ENCODE results near the gene RPTOR. TPM values are rescaled to one million over a fixed set of nuclear protein-coding genes. Genes with fewer than 3 reads are reported as not detected.

Gene RPTOR
- total RNA-seq, 1 experiment from 2014 or later: 25.1 TPM

DNA sequence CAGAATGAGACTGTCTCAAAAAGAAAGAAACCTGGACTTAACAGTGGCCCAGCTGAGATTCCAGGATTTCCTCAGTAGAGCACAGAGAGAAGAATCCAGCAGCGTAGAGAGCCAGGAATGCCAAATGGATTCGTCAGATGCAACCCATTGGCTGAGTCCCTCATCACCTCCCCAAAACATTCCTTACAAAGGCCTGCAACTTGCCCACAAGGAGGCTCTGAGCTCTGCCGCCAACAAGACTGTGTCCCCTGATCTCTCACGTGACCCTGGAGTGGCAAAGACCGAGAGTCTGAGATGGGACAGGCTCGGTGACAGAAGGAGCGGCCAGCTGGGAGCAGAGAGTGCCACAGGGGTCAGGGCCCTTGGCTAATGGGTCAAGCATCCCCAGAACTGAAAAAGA is 440.1 kb downstream of the RPTOR start:
- Mint-ChIP-seq H3K36me3 (ENCODE audit: insufficient read depth in 1 of 3, low read depth in 3 of 3) (no peaks in the 10 kb centered on the region), H3K4me1 (peaks cover 15 to 24% of the 10 kb centered on the region in 2 experiments), H3K27me3 (ENCODE audit: low read depth) (peaks cover 46% of the 10 kb centered on the region), H3K4me3 (no peak overlapping the region), H3K9me3 (no peaks in the 10 kb centered on the region), H3K27ac (peak overlapping the region in 1 of 3 experiments; percentile 84; a peak in 1 of 7 replicates)
- Histone ChIP-seq H3K18ac (ENCODE audit: insufficient read length, low read depth, low read length) (no peak overlapping the region), H3K4me2 (ENCODE audit: insufficient read depth, insufficient read length, low read length) (no peak overlapping the region), H3K9ac (ENCODE audit: extremely low read depth, insufficient read length, low read length) (no peak overlapping the region), H3K27ac (ENCODE audit: insufficient read length, low read depth, low read length) (no peak overlapping the region), H3K4me1 (ENCODE audit: insufficient read depth, low read length) (no peaks in the 10 kb centered on the region; the same call in 1 of the 2 replicates), H3K79me2 (ENCODE audit: insufficient read depth, low read length) (no peaks in the 10 kb centered on the region), H3K23ac (ENCODE audit: insufficient read length, low read depth, low read length) (no peak overlapping the region), H4K5ac (ENCODE audit: insufficient read length, low read depth, low read length) (no peak overlapping the region), H3T11ph (ENCODE audit: low read length) (no peak overlapping the region), H2BK20ac (ENCODE audit: low read depth, low read length, poor library complexity, severe bottlenecking) (no peak overlapping the region), H2BK12ac (ENCODE audit: insufficient read length, low read depth, low read length) (no peak overlapping the region), H4K8ac (replicated peaks; ENCODE audit: insufficient read length, low read depth, low read length) (no peak overlapping the region), H2BK120ac (ENCODE audit: low read depth, low read length, poor library complexity, severe bottlenecking) (no peak overlapping the region), H3K79me1 (ENCODE audit: insufficient read depth, low read depth, low read length, poor library complexity, severe bottlenecking) (no peaks in the 10 kb centered on the region), H2BK15ac (ENCODE audit: low read depth, low read length) (no peak overlapping the region), H3K27me3 (ENCODE audit: insufficient read depth, low read length) (no peaks in the 10 kb centered on the region), H3K14ac (ENCODE audit: insufficient read depth, low read length) (no peak overlapping the region), H4K20me1 (ENCODE audit: control insufficient read depth, insufficient read depth, insufficient read length) (no peaks in the 10 kb centered on the region), H3K4ac (ENCODE audit: low read depth, low read length) (no peak overlapping the region), H3K23me2 (ENCODE audit: insufficient read length, low read depth, low read length, poor library complexity, severe bottlenecking) (no peaks in the 10 kb centered on the region), H3K56ac (ENCODE audit: insufficient read length, low read depth, low read length) (no peak overlapping the region), H2BK5ac (ENCODE audit: insufficient read length, low read length) (no peak overlapping the region), H3K9me3 (ENCODE audit: control insufficient read depth, low read depth, low read length) (no peaks in the 10 kb centered on the region), H2AK5ac (ENCODE audit: insufficient read length, low read length) (no peak overlapping the region), H2AFZ (ENCODE audit: low read length) (no peak overlapping the region), H4K91ac (ENCODE audit: insufficient read length, low read depth, low read length) (no peak overlapping the region)
- no CpG with 5 or more reads among the region's 7 CpGs for WGBS (ENCODE audit: extremely low coverage, insufficient read length, low lambda C conversion rate)
- TF ChIP-seq, protein P1, sequence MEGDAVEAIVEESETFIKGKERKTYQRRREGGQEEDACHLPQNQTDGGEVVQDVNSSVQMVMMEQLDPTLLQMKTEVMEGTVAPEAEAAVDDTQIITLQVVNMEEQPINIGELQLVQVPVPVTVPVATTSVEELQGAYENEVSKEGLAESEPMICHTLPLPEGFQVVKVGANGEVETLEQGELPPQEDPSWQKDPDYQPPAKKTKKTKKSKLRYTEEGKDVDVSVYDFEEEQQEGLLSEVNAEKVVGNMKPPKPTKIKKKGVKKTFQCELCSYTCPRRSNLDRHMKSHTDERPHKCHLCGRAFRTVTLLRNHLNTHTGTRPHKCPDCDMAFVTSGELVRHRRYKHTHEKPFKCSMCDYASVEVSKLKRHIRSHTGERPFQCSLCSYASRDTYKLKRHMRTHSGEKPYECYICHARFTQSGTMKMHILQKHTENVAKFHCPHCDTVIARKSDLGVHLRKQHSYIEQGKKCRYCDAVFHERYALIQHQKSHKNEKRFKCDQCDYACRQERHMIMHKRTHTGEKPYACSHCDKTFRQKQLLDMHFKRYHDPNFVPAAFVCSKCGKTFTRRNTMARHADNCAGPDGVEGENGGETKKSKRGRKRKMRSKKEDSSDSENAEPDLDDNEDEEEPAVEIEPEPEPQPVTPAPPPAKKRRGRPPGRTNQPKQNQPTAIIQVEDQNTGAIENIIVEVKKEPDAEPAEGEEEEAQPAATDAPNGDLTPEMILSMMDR (conservative IDR thresholded peaks at IDR 0.05): peak; percentile 31; the same call in 1 of the 3 replicates
- peak; percentile 95 for DNase-seq

Data from H9 (cell line).